HFFc6 (cell line): ENCODE results near the gene P2RX2. TPM values are rescaled to one million over a fixed set of nuclear protein-coding genes. Genes with fewer than 3 reads are reported as not detected.

ENCODE experiments used
- DNase-seq: peaks from one replicate; pipeline ENCODE4 v3.0.0-alpha.2; 2018
- H3K27ac Mint-ChIP-seq: 2 replicates; pipeline ENCODE4 v1.8.0; 2020; ENCODE audit warnings: mild to moderate bottlenecking, mixed read lengths
- H3K27me3 Mint-ChIP-seq: 2 replicates; pipeline ENCODE4 v1.8.0; 2021; ENCODE audit warnings: mild to moderate bottlenecking, moderate library complexity, mixed read lengths; ENCODE audit not compliant: insufficient read depth
- H3K36me3 Mint-ChIP-seq: 2 replicates; pipeline ENCODE4 v1.8.0; 2021; ENCODE audit warnings: low read depth, mixed read lengths
- H3K4me1 Mint-ChIP-seq: 2 replicates; pipeline ENCODE4 v1.8.0; 2020; ENCODE audit warnings: low read depth, mixed read lengths
- H3K4me3 Mint-ChIP-seq: 2 replicates; pipeline ENCODE4 v1.8.0; 2020; ENCODE audit warnings: mild to moderate bottlenecking, moderate library complexity, mixed read lengths
- H3K9me3 Mint-ChIP-seq: 2 replicates; pipeline ENCODE4 v1.8.0; 2020; ENCODE audit warnings: mild to moderate bottlenecking, mixed read lengths
- total RNA-seq, 6 experiments: library from RNA; stranded (reverse); fragmentation: NEBNext Ultra II Directional; extraction: Animal tissue kit (Norgen Biotek cat#: 25700); gene quantifications; 2 replicates in 1 of 6; 3 replicates in 5 of 6; pipeline ENCODE4 v1.2.3, GENCODE V29; 2021
- TF ChIP-seq, protein P1 (sequence below): fragments of 200-600 bp; sonication (generic); IDR thresholded peaks from 2 replicates; pipeline ENCODE4 v1.5.0; 2021; ENCODE audit warnings: antibody characterized with exemption, mild to moderate bottlenecking

P2RX2 gene
- total RNA-seq, 6 experiments from 2014 or later = not detected

DNA sequence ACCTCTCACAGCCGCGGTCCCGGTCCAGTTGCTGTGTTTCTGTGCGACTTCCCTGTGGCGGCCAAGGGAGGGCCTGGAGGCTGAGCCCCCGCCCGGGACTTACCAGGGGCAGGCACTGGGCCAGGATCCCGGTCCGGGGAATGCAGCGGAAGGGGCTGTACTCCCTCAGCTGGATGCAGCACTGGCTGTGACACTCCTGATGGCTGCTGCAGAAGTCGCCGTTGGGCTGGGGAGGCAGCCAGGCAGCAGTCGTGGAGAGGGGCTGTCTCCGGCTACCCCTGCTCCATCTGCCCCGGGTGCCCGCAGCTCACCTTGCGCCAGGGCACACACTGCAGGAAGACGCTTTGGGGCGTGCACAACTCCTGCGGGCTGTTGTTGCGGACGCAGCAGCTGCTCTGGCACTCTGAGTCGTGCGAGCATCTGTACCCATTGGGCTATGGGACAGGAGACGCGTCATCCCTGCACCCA is 14.4 kb upstream of the P2RX2 start:
- no peak for DNase-seq
- H3K4me1 Mint-ChIP-seq = peaks cover 5% of the 10 kb centered on the region; the same call in 1 of the 2 replicates
- H3K4me3 Mint-ChIP-seq = no peak overlapping the region
- H3K9me3 Mint-ChIP-seq = no peaks in the 10 kb centered on the region
- H3K27me3 Mint-ChIP-seq = peaks cover 39% of the 10 kb centered on the region
- H3K27ac Mint-ChIP-seq = no peak overlapping the region
- no peaks in the 10 kb centered on the region for H3K36me3 Mint-ChIP-seq
- TF ChIP-seq, protein P1, sequence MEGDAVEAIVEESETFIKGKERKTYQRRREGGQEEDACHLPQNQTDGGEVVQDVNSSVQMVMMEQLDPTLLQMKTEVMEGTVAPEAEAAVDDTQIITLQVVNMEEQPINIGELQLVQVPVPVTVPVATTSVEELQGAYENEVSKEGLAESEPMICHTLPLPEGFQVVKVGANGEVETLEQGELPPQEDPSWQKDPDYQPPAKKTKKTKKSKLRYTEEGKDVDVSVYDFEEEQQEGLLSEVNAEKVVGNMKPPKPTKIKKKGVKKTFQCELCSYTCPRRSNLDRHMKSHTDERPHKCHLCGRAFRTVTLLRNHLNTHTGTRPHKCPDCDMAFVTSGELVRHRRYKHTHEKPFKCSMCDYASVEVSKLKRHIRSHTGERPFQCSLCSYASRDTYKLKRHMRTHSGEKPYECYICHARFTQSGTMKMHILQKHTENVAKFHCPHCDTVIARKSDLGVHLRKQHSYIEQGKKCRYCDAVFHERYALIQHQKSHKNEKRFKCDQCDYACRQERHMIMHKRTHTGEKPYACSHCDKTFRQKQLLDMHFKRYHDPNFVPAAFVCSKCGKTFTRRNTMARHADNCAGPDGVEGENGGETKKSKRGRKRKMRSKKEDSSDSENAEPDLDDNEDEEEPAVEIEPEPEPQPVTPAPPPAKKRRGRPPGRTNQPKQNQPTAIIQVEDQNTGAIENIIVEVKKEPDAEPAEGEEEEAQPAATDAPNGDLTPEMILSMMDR = no peak

DNA sequence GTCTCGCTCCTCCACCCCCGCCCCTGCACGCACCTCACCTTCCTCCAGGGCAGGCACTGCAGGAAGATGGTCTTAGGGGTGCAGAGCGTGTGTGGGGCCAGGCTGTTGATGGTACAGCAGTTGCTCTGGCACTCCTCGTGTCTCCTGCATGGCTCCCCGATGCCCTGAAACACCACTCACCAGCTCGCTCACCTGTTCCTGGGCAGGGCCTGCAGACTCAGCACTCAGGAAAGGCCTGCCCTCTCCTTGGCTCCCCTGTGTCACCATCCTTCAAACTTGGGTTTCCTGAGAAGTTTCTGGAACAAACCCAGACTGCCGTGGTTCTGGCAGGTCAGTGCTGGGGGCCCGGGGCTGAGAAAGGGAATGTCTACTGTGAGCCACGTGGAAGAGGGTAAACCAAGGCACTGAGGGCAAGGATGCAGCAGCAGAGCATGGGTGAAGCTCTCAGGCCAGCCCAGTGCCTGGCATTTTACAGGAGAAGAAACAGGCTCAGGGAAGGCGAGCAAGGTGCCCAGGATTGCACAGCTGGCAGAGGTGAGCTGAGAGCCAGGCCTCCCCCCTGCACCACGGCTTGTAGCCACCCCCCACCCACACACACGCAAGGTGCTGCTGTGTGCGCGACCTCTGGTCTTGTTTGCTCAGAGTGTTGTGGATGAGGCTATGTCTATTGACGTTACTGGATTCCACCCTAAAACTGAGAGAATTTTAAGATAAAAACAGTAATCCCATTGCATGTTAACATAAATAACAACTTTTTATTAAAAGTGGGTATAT is 13.7 kb upstream of the P2RX2 start:
- no peak for DNase-seq
- no peaks in the 10 kb centered on the region for H3K36me3 Mint-ChIP-seq
- peaks cover 5% of the 10 kb centered on the region; the same call in 1 of the 2 replicates for H3K4me1 Mint-ChIP-seq
- TF ChIP-seq, protein P1 = no peak
- H3K27ac Mint-ChIP-seq = no peak overlapping the region
- no peak overlapping the region for H3K4me3 Mint-ChIP-seq
- H3K27me3 Mint-ChIP-seq = peaks cover 40% of the 10 kb centered on the region
- no peaks in the 10 kb centered on the region for H3K9me3 Mint-ChIP-seq

DNA sequence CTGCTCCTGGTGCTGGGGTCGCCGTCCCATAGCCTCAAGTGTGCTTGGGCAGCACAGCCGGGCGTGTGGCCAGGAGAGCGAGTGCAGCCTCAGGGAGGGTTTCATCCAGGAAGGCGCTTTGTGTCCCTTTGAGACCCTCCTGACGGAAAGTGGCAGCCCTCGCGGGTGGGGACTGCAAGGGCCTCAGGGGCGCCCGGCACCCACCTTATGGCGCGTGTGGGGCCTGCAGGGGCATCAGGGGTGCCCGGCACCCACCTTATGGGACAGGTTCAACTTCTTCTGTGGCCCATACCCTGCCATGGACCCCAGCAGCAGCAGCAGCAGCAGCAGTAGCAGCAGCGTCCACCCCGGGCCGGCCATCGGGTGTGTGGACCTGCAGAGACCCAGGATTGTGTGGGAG is 12.7 kb upstream of the P2RX2 start:
- TF ChIP-seq, protein P1 = no peak
- peaks cover 41% of the 10 kb centered on the region for H3K27me3 Mint-ChIP-seq
- H3K4me1 Mint-ChIP-seq = peaks cover 13% of the 10 kb centered on the region
- DNase-seq = no peak
- no peak overlapping the region for H3K4me3 Mint-ChIP-seq
- no peak overlapping the region for H3K27ac Mint-ChIP-seq
- H3K9me3 Mint-ChIP-seq = no peaks in the 10 kb centered on the region; the same call in 1 of the 2 replicates
- H3K36me3 Mint-ChIP-seq = no peaks in the 10 kb centered on the region

DNA sequence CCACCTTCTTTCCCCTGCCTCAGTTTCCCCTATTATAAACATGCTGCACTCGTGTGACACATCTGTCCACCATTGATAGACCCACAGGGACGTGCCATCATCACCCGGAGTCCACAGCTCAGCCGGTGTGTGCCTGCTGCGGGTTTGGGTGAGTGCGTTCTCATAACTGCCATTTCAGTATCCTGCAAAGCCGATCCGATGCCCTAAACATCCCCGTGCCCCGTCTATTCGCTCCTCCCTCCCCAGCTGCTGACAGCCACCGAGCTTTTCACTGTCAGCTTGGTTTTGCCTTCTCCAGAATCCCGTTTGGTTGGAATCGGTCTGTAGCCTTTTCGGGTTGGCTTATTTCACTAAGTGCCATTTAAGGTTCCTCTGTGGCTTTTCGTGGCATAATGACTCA is 12.1 kb upstream of the P2RX2 start:
- TF ChIP-seq, protein P1 = no peak
- Mint-ChIP-seq H3K9me3 (peaks cover 3% of the 10 kb centered on the region), H3K27ac (no peak overlapping the region), H3K4me3 (no peak overlapping the region), H3K27me3 (peaks cover 40% of the 10 kb centered on the region), H3K4me1 (peaks cover 13% of the 10 kb centered on the region), H3K36me3 (no peaks in the 10 kb centered on the region)
- DNase-seq = no peak

DNA sequence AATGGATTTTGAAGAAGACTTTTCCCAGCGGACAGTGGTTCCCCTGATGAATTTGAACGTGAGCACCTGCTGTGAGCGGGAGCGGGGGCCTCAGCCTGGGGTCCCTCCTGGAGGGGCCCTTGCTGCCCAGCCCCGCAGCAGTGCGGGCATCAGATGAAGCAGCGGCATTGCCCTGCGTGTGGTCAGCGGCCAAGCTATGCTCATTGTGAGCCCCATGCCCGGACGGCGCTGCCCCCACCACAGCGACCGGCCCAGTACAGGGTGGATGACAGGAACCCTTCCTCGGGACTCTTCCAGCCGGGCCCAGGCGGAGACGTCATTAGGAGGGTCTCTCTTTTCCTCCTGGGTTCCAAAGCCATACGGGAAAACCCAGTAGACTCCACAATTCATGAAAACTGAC is 11.6 kb upstream of the P2RX2 start:
- DNase-seq = no peak
- no peak overlapping the region for H3K4me3 Mint-ChIP-seq
- H3K27ac Mint-ChIP-seq = no peak overlapping the region
- H3K9me3 Mint-ChIP-seq = peaks cover 8% of the 10 kb centered on the region
- H3K27me3 Mint-ChIP-seq = peaks cover 40% of the 10 kb centered on the region
- peaks cover 13% of the 10 kb centered on the region for H3K4me1 Mint-ChIP-seq
- TF ChIP-seq, protein P1 = no peak
- H3K36me3 Mint-ChIP-seq = no peaks in the 10 kb centered on the region
